Esophagus muscularis mucosa (tissue), 4 donors: Measurements from ENCODE around the gene FAM32A.

Source experiments
- CTCF ChIP-seq, 3 experiments: fragments of 200-600 bp in 2 of 3; fragments of 450-650 bp in 1 of 3; sonication (generic) in 2 of 3; IDR thresholded peaks; one replicate each; pipeline ENCODE4 v1.5.1; 2017 to 2019; ENCODE audit warnings: antibody characterized with exemption in 3 of 3, mild to moderate bottlenecking in 2 of 3, moderate library complexity in 1 of 3
- EP300 ChIP-seq: sonication (generic); formaldehyde crosslinking; IDR thresholded peaks from one replicate; pipeline ENCODE4 v1.6.1; 2017; ENCODE audit warnings: antibody characterized with exemption
- POLR2A ChIP-seq: fragments of 450-650 bp; IDR thresholded peaks from one replicate; pipeline ENCODE4 v1.6.1; 2017; ENCODE audit warnings: antibody characterized with exemption, moderate library complexity, mild to moderate bottlenecking, low read depth
- POLR2AphosphoS5 ChIP-seq, 2 donors: sonication (generic); formaldehyde crosslinking; IDR thresholded peaks; one replicate each; pipeline ENCODE4 v1.6.1; 2017; ENCODE audit warnings: antibody characterized with exemption in 2 of 2

- TF ChIP-seq CTCF (IDR thresholded peaks at IDR 0.05) (no peak), POLR2A (no peak), EP300 (no peak), POLR2AphosphoS5 (IDR thresholded peaks at IDR 0.05) (no peak)
These were observed 15.8 kb downstream of the FAM32A start for GRCh38 chr19:16201011-16201391.
